Sigmoid colon (tissue), 7 donors: ENCODE data around the gene TTYH3. TPM values are rescaled to one million over a fixed set of nuclear protein-coding genes. Genes with fewer than 3 reads are reported as not detected.

ENCODE experiments used
- DNase-seq: peaks from one replicate; pipeline ENCODE4 v3.0.0-alpha.2; 2019
- H3K27ac ChIP-seq, 4 donors: fragments of 200-600 bp; sonication (generic); one replicate each; pipeline ENCODE4 v1.5.1; 2016 to 2019; ENCODE audit warnings: mild to moderate bottlenecking in 1 of 4
- H3K27me3 ChIP-seq, 3 donors: fragments of 200-600 bp; sonication (generic); one replicate each; pipeline ENCODE4 v1.5.1; 2019; ENCODE audit warnings: mild to moderate bottlenecking in 1 of 3
- H3K36me3 ChIP-seq, 4 donors: fragments of 200-600 bp; sonication (generic); one replicate each; pipeline ENCODE4 v1.5.1; 2016 to 2019
- H3K4me1 ChIP-seq, 4 donors: fragments of 200-600 bp; sonication (generic); one replicate each; pipeline ENCODE4 v1.5.1; 2017 to 2019
- H3K4me3 ChIP-seq, 4 donors: fragments of 200-600 bp; sonication (generic); one replicate each; pipeline ENCODE4 v1.5.1; 2017 to 2019; ENCODE audit warnings: mild to moderate bottlenecking in 2 of 4, moderate library complexity in 1 of 4
- H3K9me3 ChIP-seq, 4 donors: fragments of 200-600 bp in 3 of 4; sonication (generic) in 3 of 4; one replicate each; pipeline versions ENCODE4 v1.5.1 to v1.6.1; 2013 to 2019
- EP300 ChIP-seq, 4 donors: sonication (generic); formaldehyde crosslinking; IDR thresholded peaks; one replicate each; pipeline ENCODE4 v1.6.1; 2017; ENCODE audit warnings: antibody characterized with exemption in 4 of 4
- POLR2A ChIP-seq, 2 donors: fragments of 450-650 bp; IDR thresholded peaks; one replicate each; pipeline ENCODE4 v1.6.1; 2016; ENCODE audit warnings: antibody characterized with exemption in 2 of 2, mild to moderate bottlenecking in 2 of 2, moderate library complexity in 2 of 2
- POLR2AphosphoS5 ChIP-seq, 4 donors: sonication (generic); formaldehyde crosslinking; IDR thresholded peaks; one replicate each; pipeline ENCODE4 v1.6.1; 2017; ENCODE audit warnings: antibody characterized with exemption in 4 of 4
- WGBS, 2 donors: extraction: QIAGEN DNeasy Blood & Tissue Kit; methylation state at CpG; one replicate each; pipeline ENCODE4 v1.1.7; 2013; 5-methylcytosine and 5-hydroxymethylcytosine counted together
- intact Hi-C: fragments of 100-400 bp; cut with DNase I; formaldehyde crosslinking; loops from one replicate; pipeline ENCODE4 v1.15.1; 2023
- polyA plus RNA-seq, 3 donors: library from polyadenylated mRNA; stranded (reverse); fragments of 200-250 nt; gene quantifications; one replicate each; pipeline ENCODE4 v1.2.3, GENCODE V29; 2013
- total RNA-seq, 4 donors: library from RNA; depleted of rRNA; stranded (reverse); fragments of >200 nt; gene quantifications; one replicate each; pipeline ENCODE4 v1.1.0, GENCODE V29; 2016
- TF ChIP-seq, protein P1 (sequence below), 4 experiments: fragments of 450-650 bp in 3 of 4; fragments of 200-600 bp in 1 of 4; IDR thresholded peaks; one replicate each; pipeline ENCODE4 v1.5.1; 2016 to 2019; ENCODE audit warnings: antibody characterized with exemption in 4 of 4, mild to moderate bottlenecking in 3 of 4, moderate library complexity in 2 of 4
- donor health status: healthy with polysubstance abuse.
- donor health status: Bipolar disorder and iron deficiency.
- donor health status: healthy.

The TTYH3 gene
- total and polyA plus RNA-seq, 7 donors = 5.4 to 41.7 (median 15.3) TPM

DNA sequence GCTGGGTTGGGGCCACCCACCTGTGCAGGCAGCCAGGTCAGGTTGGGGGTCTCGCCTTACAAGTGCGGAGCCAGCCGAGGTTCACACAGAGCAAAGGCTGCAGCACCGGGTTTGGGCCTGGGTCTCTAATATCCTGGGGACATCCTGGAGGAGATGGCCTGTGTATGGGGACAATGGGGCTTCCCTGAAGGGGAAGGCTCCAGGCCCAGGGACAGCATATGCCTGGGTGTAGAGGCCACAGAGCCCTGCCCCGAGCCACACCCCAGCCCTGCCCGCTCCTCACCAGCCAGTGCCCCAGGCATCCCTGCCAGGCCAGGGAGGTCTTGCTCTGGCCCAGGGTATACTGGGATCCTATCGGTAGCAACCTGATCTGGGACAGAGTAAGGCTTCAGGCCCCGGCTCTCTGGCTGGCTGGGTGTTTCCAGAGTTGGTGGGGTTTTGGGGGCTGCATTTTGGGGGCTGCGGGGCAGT, 9.1 kb downstream of the TTYH3 start:
- WGBS, 2 donors = 80 to 82% methylated on average over 9 of the region's 9 CpGs
- Histone ChIP-seq H3K4me1 (peaks cover 0 to 79% (median 62%) of the 10 kb centered on the region in 4 donors), H3K36me3 (no peaks in the 10 kb centered on the region), H3K27me3 (no peaks in the 10 kb centered on the region), H3K27ac (peak overlapping the region; percentile 74 to 85 (median 78)), H3K9me3 (no peaks in the 10 kb centered on the region), H3K4me3 (peak overlapping the region in 3 of 4 donors; percentile 20 to 31 (median 30))
- TF ChIP-seq, protein P1, sequence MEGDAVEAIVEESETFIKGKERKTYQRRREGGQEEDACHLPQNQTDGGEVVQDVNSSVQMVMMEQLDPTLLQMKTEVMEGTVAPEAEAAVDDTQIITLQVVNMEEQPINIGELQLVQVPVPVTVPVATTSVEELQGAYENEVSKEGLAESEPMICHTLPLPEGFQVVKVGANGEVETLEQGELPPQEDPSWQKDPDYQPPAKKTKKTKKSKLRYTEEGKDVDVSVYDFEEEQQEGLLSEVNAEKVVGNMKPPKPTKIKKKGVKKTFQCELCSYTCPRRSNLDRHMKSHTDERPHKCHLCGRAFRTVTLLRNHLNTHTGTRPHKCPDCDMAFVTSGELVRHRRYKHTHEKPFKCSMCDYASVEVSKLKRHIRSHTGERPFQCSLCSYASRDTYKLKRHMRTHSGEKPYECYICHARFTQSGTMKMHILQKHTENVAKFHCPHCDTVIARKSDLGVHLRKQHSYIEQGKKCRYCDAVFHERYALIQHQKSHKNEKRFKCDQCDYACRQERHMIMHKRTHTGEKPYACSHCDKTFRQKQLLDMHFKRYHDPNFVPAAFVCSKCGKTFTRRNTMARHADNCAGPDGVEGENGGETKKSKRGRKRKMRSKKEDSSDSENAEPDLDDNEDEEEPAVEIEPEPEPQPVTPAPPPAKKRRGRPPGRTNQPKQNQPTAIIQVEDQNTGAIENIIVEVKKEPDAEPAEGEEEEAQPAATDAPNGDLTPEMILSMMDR (IDR thresholded peaks at IDR 0.05) = no peak
- TF ChIP-seq POLR2AphosphoS5 (IDR thresholded peaks at IDR 0.05) (no peak), EP300 (IDR thresholded peaks at IDR 0.05) (no peak), POLR2A (IDR thresholded peaks at IDR 0.05) (no peak)
- peak; percentile 69 for DNase-seq
- intact Hi-C loops = no loop called here

- Histone ChIP-seq H3K9me3 (no peaks in the 10 kb centered on the region), H3K27me3 (no peaks in the 10 kb centered on the region), H3K27ac (peak overlapping the region; percentile 74 to 85 (median 78)), H3K4me1 (peaks cover 0 to 71% (median 55%) of the 10 kb centered on the region in 4 donors), H3K36me3 (no peaks in the 10 kb centered on the region), H3K4me3 (peak overlapping the region in 3 of 4 donors; percentile 20 to 31 (median 30))
- DNase-seq = peak; percentile 96
- intact Hi-C loops = no loop called here
- WGBS, 2 donors = 55 to 77% methylated on average over 39 of the region's 39 CpGs
- TF ChIP-seq POLR2AphosphoS5 (IDR thresholded peaks at IDR 0.05) (peak; percentile 47 to 91 (median 76)), POLR2A (IDR thresholded peaks at IDR 0.05) (peak in 1 of 2 donors; percentile 11), EP300 (IDR thresholded peaks at IDR 0.05) (peak in 2 of 4 donors; percentile 85 to 94)
- TF ChIP-seq, protein P1 (IDR thresholded peaks at IDR 0.05) = no peak
Measured at GRCh38 chr7:2641406-2642393, 9.9 kb downstream of the TTYH3 start.

GRCh38 chr7:2643386-2644219, 11.8 kb downstream of the TTYH3 start:
- intact Hi-C loops = no loop called here
- no peak overlapping the region for H3K4me3 ChIP-seq
- H3K9me3 ChIP-seq = no peaks in the 10 kb centered on the region
- no peak for TF ChIP-seq POLR2AphosphoS5 (IDR thresholded peaks at IDR 0.05)
- no peak for TF ChIP-seq EP300 (IDR thresholded peaks at IDR 0.05)
- TF ChIP-seq, protein P1 (IDR thresholded peaks at IDR 0.05) = no peak
- no peak for TF ChIP-seq POLR2A (IDR thresholded peaks at IDR 0.05)
- H3K27me3 ChIP-seq = no peaks in the 10 kb centered on the region
- H3K4me1 ChIP-seq = peaks cover 0 to 52% (median 42%) of the 10 kb centered on the region in 4 donors
- WGBS, 2 donors = 81 to 87% methylated on average over 29 of the region's 29 CpGs
- H3K36me3 ChIP-seq = peaks cover 0 to 18% (median 12%) of the 10 kb centered on the region in 4 donors
- H3K27ac ChIP-seq = peak overlapping the region in 1 of 4 donors; percentile 8
- DNase-seq = peak; percentile 67

- peaks cover 0 to 47% (median 36%) of the 10 kb centered on the region in 4 donors for H3K4me1 ChIP-seq
- intact Hi-C loops = no loop called here
Measured at GRCh38 chr7:2644220-2644561, 12.4 kb downstream of the TTYH3 start.

More at GRCh38 chr7:2644220-2644561, 12.4 kb downstream of the TTYH3 start:
- Histone ChIP-seq H3K4me3 (no peak overlapping the region), H3K27me3 (no peaks in the 10 kb centered on the region), H3K27ac (peak overlapping the region in 1 of 4 donors; percentile 8), H3K36me3 (peaks cover 0 to 20% (median 12%) of the 10 kb centered on the region in 4 donors), H3K9me3 (no peaks in the 10 kb centered on the region)
- TF ChIP-seq POLR2AphosphoS5 (IDR thresholded peaks at IDR 0.05) = no peak
- TF ChIP-seq EP300 (IDR thresholded peaks at IDR 0.05) = no peak
- TF ChIP-seq POLR2A (IDR thresholded peaks at IDR 0.05) = no peak
- no peak for DNase-seq
- 85% methylated on average over 6 of the region's 6 CpGs for WGBS, 2 donors
